SJCRH30 (cell line): ENCODE results near the gene ABO. TPM values are rescaled to one million over a fixed set of nuclear protein-coding genes. Genes with fewer than 3 reads are reported as not detected.
"Not testable (repeated sequence)": the region's sequence is repeated elsewhere in the genome, so short reads cannot be mapped to it uniquely, and the experiment has no call there.

Experiments used
- DNase-seq, 2 experiments: peaks; one replicate each; pipeline ENCODE4 v3.0.0-alpha.2; 2015 to 2020
- H3K27ac ChIP-seq: fragments of 250-450 bp; sonication (Bioruptor Pico); 2 replicates; pipeline ENCODE4 v1.5.1; 2020; ENCODE audit warnings: mild to moderate bottlenecking, moderate library complexity
- H3K27me3 ChIP-seq: fragments of 250-450 bp; sonication (Bioruptor Pico); 2 replicates; pipeline ENCODE4 v1.5.1; 2020; ENCODE audit warnings: mild to moderate bottlenecking, moderate library complexity
- H3K36me3 ChIP-seq: fragments of 250-450 bp; sonication (Bioruptor Pico); 2 replicates; pipeline ENCODE4 v1.5.1; 2020; ENCODE audit warnings: mild to moderate bottlenecking, moderate library complexity
- H3K4me1 ChIP-seq: fragments of 250-450 bp; sonication (Bioruptor Pico); 2 replicates; pipeline ENCODE4 v1.5.1; 2020; ENCODE audit warnings: mild to moderate bottlenecking, moderate library complexity
- H3K4me3 ChIP-seq: fragments of 250-450 bp; sonication (Bioruptor Pico); 2 replicates; pipeline ENCODE4 v1.5.1; 2020; ENCODE audit warnings: mild to moderate bottlenecking, moderate library complexity
- H3K9me3 ChIP-seq: fragments of 250-450 bp; sonication (Bioruptor Pico); replicated peaks from 2 replicates; pipeline ENCODE4 v1.5.1; 2020; ENCODE audit warnings: mild to moderate bottlenecking, moderate library complexity
- total RNA-seq: library from RNA; depleted of rRNA; stranded (reverse); fragments of >200 nt; shearing (Covaris generic); gene quantifications from 2 replicates; pipeline ENCODE4 v1.2.3, GENCODE V29; 2014

The ABO gene
- total RNA-seq, 1 experiment from 2014 or later = not detected

DNA sequence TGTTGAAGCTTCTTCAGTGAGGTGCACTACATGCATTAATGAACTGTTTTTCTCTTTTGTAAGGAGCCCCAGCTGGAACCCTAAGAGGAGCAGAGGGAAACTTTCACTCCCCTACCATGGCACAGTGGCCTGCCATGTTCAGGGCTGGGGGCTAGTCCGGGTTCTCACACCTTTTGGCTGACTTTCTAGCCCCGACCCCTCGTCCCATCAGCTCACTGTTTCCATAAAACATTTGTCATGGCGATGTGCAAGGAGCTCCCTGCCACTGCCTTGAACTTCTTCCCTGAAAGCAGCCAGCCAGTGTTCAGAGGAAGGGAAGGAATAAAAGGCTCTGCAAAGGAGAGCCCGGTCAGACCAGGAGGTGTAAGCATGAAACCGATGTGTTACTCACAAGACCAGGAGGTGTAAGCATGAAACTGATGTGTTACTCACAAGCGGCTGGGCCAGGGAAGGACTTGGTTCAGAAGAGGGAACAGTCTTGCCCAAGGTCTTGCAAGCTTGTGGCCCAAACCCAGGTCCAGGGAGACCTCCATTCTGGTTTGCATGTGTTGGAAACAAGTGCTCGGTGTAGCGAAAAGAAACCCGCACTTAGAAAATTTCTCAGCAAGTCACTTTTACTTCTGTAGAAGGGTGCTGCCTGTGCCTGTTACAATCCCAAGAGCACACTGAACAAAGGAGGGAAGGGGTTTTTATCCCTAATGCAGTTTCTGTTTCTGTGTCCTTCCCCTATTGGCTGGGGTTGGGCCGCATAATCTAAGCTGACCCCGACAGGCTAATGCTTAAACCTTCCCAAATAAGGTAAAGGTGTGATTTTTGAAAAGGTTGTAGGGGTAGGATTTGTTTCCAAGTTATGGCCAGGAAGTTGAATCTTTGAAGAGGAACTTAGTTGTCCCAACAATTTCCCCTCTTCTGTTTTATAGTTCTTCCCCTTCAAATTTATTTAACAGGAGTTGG, 3.4 kb upstream of the ABO start:
- no peak for DNase-seq
- Histone ChIP-seq H3K36me3 (no peaks in the 10 kb centered on the region), H3K9me3 (no peaks in the 10 kb centered on the region; the same call in 1 of the 2 replicates), H3K27me3 (peaks cover 16% of the 10 kb centered on the region), H3K4me3 (no peak overlapping the region), H3K27ac (no peak overlapping the region), H3K4me1 (no peaks in the 10 kb centered on the region)

DNA sequence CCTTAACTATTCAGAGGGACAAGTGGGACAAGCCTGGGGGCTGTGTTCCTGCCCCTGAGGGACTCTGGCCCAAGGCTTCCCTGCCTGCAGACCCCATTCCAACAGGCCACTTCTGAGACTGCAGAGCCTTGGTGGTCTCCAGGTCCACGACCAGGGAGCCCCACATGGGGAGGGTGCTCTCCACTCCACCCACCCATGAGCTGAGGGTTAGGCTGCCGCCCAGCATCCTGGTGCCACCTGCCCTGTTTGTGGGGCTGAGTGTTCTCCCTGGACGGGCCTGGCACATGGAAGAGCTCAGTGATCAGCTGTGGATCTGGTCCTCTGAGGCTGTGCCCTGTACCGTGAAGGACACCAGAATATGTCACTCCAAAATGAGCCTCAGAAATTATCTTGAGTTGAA, 2.5 kb upstream of the ABO start:
- Histone ChIP-seq H3K4me3 (no peak overlapping the region), H3K9me3 (no peaks in the 10 kb centered on the region; the same call in 1 of the 2 replicates), H3K27ac (no peak overlapping the region), H3K27me3 (peaks cover 16% of the 10 kb centered on the region), H3K36me3 (no peaks in the 10 kb centered on the region), H3K4me1 (no peaks in the 10 kb centered on the region)
- no peak for DNase-seq

DNA sequence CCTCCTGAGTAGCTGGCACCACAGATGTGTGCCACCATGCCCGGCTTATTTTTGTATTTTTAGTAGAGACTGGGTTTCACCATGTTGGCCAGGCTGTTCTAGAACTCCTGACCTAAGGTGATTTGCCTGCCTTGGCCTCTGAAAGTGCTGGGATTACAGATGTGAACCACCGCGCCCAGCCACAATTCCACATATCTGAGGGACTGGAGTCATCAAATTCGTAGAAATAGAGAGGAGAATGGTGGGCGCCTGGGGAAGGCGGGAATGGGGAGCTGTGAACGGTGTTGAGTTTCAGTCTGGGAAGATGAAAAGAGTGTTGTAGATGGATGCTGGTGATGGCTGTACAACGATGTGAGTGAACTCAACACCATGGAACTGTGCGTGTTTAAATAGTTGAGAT, 1.9 kb upstream of the ABO start:
- H3K4me1 ChIP-seq = no peaks in the 10 kb centered on the region

DNA sequence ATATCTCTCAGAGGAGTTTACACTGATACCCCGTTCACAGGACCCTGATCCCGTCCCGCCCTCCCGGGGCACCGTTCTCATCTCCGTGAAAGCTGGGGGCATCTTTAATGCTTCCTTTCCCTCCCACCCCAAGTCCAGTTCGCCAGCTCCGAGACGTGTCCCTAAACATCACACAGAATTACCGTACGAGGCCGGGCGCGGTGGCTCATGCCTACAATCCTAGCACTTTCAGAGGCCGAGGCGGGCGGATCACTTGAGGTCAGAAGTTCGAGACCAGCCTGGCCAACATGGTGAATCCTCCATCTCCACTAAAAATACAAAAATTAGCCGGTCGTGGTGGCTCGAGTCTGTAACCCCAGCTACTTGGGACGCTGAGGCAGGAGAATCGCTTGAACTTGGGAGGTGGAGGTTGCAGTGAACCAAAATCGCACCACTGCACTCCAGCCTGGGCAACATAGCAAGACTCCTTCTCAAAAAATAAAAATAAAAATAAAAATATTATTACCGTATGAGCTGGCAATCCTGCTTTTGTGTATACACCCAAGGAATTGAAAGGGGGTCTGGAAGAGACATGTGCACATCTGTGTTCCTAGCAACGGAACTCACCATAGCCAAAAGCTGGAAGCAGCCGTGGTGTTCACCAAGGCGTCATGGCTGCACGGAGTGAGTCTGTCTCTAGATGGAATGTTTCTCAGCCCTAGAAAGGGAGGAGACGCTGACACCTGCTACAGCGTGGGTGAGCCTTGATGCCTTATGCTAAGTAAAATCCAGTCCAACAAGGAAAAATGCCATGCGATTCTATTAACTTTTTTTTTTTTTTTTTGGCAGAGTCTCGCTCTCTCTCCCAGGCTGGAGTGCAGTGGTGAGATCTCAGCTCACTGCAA, 1.2 kb upstream of the ABO start:
- H3K27ac ChIP-seq = no peak overlapping the region
- DNase-seq = no peak
- H3K27me3 ChIP-seq = peaks cover 8% of the 10 kb centered on the region
- no peaks in the 10 kb centered on the region; the same call in 1 of the 2 replicates for H3K9me3 ChIP-seq
- H3K4me3 ChIP-seq = no peak overlapping the region
- H3K4me1 ChIP-seq = no peaks in the 10 kb centered on the region
- H3K36me3 ChIP-seq = no peaks in the 10 kb centered on the region

More for the DNA sequence above, 1.9 kb upstream of the ABO start:
- DNase-seq = no peak
- peaks cover 10% of the 10 kb centered on the region for H3K27me3 ChIP-seq
- H3K27ac ChIP-seq = no peak overlapping the region
- no peaks in the 10 kb centered on the region; the same call in 1 of the 2 replicates for H3K9me3 ChIP-seq
- H3K36me3 ChIP-seq = no peaks in the 10 kb centered on the region
- no peak overlapping the region for H3K4me3 ChIP-seq

DNA sequence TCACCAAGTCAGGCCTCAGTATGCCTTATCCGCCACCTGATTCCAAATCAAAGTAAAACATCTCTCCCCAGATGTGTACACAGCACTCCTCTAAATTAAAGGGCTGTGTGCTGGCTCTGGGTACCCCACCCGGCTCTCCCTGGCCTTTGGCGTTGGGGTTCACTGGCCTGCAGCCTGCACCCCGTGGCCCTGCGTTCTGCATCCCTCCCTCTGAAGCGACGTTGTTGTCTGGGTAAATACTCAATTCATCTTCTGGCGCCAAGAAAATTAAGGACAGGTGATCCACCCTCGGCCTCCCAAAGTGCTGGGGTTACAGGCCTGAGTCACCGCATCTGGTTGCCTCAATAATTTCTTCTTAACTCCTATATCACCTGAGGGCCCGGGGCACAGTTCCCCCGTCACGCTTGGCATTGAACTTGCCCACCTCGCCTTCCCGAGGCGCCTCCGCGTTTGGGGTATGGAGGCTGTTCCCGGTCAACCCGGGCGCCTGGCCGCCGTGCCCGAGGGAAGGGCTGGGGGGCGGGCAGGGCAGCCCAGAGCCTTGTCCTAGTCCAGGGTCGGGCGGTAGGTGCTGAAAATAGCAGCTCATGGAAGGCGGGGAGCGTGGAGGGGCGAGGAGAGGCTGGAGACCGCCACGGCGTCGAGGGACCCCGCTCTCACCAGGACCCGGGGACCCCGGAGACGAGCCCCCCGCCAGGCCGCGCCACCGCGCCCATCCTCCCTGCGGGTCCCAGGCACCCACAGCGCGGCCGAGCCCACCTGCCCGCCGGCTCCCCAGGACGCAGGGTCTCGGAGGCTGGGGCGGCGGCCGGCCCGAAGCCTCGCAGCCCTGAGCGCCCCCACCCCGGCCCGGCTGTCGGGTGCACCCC, 531 bp downstream of the ABO start:
- Histone ChIP-seq H3K36me3 (no peaks in the 10 kb centered on the region), H3K27me3 (peaks cover 8% of the 10 kb centered on the region)
- DNase-seq = no peak

DNA sequence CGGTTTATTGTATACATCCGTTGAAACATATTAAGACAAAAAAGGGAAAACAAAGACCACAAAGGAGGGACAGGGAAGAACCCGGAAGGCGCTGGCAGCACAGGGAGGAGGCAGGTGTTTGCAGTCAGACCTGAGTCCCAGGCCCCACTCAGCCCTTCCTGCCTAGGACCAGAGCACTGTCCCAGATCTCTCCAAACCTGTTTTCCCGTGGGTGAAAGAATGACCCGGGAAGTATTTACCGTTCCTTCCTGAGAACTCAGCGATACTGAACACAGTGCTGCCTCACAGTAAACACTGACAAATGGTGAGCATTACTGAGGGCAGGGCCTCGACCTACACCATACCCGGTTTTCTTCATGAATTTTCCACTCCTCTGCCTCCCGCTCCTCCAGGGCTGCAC, 1.2 kb downstream of the ABO start:
- no peak for DNase-seq
- H3K36me3 ChIP-seq = no peaks in the 10 kb centered on the region
- H3K27ac ChIP-seq = no peak overlapping the region
- H3K9me3 ChIP-seq = no peaks in the 10 kb centered on the region; the same call in 1 of the 2 replicates
- no peaks in the 10 kb centered on the region for H3K4me1 ChIP-seq
- peaks cover 10% of the 10 kb centered on the region; the same call in 1 of the 2 replicates for H3K27me3 ChIP-seq
- no peak overlapping the region for H3K4me3 ChIP-seq

More for the DNA sequence above, 531 bp downstream of the ABO start:
- Histone ChIP-seq H3K27ac (no peak overlapping the region), H3K4me3 (no peak overlapping the region), H3K4me1 (no peaks in the 10 kb centered on the region), H3K9me3 (no peaks in the 10 kb centered on the region; the same call in 1 of the 2 replicates)

DNA sequence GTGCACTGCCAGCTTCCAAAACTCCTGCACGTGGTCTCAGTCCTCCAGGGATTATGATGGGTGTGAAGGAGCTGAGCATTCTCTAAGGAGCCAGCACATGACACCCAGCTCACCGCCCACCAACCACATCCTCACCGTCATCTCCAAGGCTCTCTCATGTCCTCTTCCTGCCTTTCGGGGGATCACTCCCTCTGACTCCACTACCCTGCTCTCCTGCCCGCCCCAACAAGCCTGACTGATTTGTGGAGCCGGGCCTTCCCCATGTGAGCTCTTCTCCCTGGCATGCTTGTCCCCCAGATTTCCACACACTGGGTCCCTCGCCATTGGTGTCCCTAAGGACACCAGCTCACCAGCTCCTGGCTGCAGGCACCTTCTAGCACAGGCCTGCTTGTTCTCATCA, 1.9 kb downstream of the ABO start:
- no peaks in the 10 kb centered on the region for H3K36me3 ChIP-seq
- H3K4me1 ChIP-seq = no peaks in the 10 kb centered on the region
- no peak overlapping the region for H3K27ac ChIP-seq
- peaks cover 11% of the 10 kb centered on the region; the same call in 1 of the 2 replicates for H3K27me3 ChIP-seq
- no peaks in the 10 kb centered on the region for H3K9me3 ChIP-seq
- H3K4me3 ChIP-seq = no peak overlapping the region
- no peak for DNase-seq

DNA sequence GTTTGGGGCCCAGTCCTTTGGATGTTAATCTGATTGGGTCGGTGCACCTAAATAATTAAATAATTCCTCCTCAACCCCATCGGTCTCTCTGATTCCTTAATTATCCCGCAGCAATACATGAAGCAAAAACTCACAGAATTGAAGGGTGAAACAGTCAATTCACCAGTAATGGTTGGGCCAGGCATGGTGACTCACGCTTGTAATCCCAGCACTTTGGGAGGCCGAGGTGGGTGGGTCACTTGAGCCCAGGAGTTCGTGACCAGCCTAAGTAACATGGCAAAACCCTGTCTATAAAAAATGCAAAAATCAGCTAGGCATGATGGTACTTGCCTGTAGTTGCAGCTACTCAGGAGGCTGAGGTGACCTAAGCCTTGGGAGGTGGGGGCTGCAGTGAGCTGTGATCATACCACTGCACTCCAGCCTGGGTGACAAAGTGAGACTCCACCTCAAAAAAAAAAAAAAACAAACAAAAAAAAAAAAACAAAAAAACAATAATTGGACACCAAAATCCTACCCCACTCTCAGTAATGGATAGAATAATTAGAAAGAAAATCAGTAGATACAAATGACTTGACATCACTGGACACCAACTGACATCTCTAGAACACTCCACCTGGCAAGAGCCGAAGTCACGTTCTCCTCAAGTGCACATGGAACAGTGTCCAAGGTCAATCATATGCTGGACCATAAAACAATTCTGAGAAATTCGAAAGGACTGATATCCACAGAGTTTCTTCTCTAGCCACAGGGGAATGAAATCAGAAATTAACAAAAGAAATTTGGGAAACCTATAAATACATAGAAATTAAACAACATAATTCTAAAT, 5.3 kb downstream of the ABO start:
- Histone ChIP-seq H3K9me3 (no peaks in the 10 kb centered on the region), H3K36me3 (no peaks in the 10 kb centered on the region), H3K4me3 (no peak overlapping the region), H3K27me3 (0 out of 2 replicates have a peak, but pooled peaks cover 11% of the 10 kb centered on the region), H3K4me1 (no peaks in the 10 kb centered on the region), H3K27ac (no peak overlapping the region)
- DNase-seq = no peak

DNA sequence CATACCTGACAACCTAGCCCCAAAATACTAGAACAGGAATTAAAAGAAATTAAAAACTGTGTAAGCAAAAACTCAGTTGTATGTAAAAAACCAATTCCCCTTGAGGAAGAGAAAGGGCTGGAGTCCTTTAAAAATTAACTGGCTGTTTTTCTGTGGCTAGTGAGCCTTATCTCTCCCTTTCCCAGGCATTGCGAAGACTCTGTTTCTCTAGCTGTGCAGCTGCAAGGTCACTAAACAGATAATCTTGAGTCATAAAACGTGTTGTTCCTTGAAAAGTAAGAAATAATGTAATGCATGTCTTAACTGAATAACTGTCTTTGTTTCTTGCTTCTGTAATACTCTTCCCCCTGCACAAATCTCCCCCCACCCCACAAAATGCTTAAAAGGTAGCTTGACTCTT, 5.9 kb downstream of the ABO start:
- H3K36me3 ChIP-seq, DNase-seq, H3K4me3 ChIP-seq, H3K27ac ChIP-seq, H3K4me1 ChIP-seq, H3K9me3 ChIP-seq: not testable (repeated sequence)
- H3K27me3 ChIP-seq = 0 out of 2 replicates have a peak, but pooled peaks cover 17% of the 10 kb centered on the region

DNA sequence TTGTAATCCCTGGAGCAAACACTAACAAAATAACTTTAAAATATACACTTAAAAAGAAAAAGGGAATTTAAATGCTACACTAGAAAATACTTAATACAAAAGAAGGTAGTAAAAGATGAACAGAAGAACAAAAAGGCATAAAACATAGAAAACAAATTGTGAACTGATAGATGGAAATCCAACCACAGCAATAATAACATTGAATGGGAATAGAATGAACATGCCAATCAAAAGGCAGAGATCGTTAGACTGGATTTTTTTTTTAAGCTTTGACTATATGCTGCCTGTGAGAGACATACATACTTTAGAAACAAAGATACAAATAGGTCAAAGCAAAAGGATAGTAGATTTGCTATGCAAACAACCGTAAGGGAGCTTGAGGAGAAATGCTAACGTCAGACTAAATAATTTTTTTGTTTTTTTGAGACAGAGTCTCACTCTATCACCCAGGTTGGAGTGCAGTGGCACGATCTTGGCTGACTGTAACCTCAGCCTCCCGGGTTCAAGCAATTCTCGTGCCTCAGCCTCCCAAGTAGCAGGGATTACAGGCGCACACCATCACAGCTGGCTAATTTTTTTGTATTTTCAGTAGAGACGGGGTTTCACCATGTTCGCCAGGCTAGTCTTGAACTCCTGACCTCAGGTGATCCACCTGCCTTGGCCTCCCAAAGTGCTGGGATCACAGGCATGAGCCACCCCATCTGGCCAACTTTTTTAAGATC, 6.5 kb downstream of the ABO start:
- Histone ChIP-seq H3K9me3 (no peaks in the 10 kb centered on the region), H3K4me1 (no peaks in the 10 kb centered on the region), H3K36me3 (no peaks in the 10 kb centered on the region), H3K4me3 (no peak overlapping the region), H3K27me3 (peaks cover 15% of the 10 kb centered on the region; the same call in 1 of the 2 replicates), H3K27ac (no peak overlapping the region)
- no peak for DNase-seq

DNA sequence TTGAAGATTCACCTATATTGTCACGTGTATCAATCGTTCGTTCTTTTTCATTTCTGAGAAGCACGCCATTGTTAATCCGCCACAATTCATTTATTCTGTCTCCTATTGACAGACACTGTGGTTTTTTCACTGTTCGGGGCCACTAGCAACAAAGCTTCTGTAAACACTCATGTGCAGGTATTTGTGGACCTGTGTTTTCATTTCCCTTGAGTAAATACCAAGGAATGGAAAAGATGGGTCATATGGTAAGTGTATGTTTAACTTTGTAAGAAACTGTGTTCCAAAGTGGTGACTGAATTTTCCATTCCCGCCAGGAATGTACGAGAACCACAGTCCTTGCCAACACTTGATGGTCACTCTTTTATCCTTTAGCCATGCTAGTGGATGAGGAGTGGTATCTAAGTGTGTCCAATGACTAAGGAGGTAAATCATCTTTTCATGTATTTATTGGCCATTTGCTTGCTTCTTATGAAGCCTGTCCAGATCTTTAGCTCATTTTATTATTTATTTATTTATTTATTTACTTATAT, 10.7 kb downstream of the ABO start:
- Histone ChIP-seq H3K27me3 (peaks cover 39% of the 10 kb centered on the region), H3K9me3 (no peaks in the 10 kb centered on the region)

DNA sequence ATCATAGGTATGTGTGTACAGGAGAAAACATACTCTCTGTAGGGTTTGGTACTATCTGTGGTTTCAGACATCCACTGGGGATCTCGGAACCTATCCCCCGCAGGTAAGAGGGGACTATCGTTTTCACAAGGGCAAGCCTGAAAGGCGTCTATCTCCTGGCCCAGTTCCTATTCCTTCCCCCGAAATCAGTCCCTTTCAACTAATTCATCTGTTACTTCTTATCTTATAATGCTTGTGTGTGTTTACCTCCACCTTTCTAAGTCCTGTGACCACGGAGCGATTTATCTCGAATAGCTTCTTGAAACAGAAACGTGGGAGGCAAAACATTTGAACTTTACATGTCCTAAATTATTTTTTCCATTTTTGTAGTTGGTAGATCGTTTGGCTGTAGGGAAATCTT, 11.4 kb downstream of the ABO start:
- H3K4me1 ChIP-seq = no peaks in the 10 kb centered on the region
- DNase-seq = no peak
- H3K27me3 ChIP-seq = peaks cover 35% of the 10 kb centered on the region
- no peaks in the 10 kb centered on the region for H3K36me3 ChIP-seq
- no peaks in the 10 kb centered on the region for H3K9me3 ChIP-seq
- H3K27ac ChIP-seq = no peak overlapping the region
- no peak overlapping the region for H3K4me3 ChIP-seq

More for the DNA sequence above, 10.7 kb downstream of the ABO start:
- no peak for DNase-seq
- H3K4me1 ChIP-seq = no peaks in the 10 kb centered on the region
- H3K4me3 ChIP-seq = no peak overlapping the region
- H3K36me3 ChIP-seq = no peaks in the 10 kb centered on the region
- H3K27ac ChIP-seq = no peak overlapping the region

DNA sequence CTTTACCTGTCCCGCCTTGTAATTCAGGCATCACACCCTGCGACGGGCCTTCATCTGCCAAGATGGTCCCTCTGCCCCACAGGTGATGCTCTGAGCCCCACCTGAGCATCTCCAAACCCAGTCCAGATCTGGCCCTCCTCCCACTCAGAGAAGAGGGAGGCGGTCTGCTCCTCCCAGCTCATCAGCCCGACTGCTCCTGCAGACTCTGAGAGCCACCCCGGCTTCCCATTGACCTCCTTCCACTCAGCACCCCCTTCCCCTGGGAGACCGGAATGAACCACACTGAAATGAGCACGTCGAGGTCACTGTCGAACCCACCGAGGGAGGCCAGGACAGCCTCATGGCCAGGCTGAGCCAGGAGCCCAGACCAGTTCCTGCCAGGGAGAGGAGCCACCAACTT, 12.8 kb downstream of the ABO start:
- H3K27me3 ChIP-seq = peaks cover 35% of the 10 kb centered on the region
- H3K4me3 ChIP-seq = no peak overlapping the region
- H3K36me3 ChIP-seq = no peaks in the 10 kb centered on the region
- H3K27ac ChIP-seq = no peak overlapping the region
- H3K4me1 ChIP-seq = no peaks in the 10 kb centered on the region
- DNase-seq = no peak
- H3K9me3 ChIP-seq = no peaks in the 10 kb centered on the region
